Mucosa of rectum (tissue), 2 donors: Measurements from ENCODE around the gene MCL1.

ENCODE experiments used
- H3K27ac ChIP-seq, 2 donors: one replicate each; pipeline ENCODE4 v1.7.0; 2013; ENCODE audit warnings: inconsistent platforms in 2 of 2, low read depth in 2 of 2, low read length in 2 of 2
- H3K27me3 ChIP-seq, 2 donors: one replicate each; pipeline ENCODE4 v1.7.0; 2013; ENCODE audit warnings: low read length in 2 of 2; ENCODE audit not compliant: control insufficient read depth in 2 of 2, insufficient read depth in 2 of 2
- H3K36me3 ChIP-seq, 2 donors: one replicate each; pipeline ENCODE4 v1.7.0; 2013; ENCODE audit warnings: low read length in 2 of 2; ENCODE audit not compliant: control insufficient read depth in 2 of 2, insufficient read depth in 2 of 2
- H3K4me1 ChIP-seq, 2 donors: one replicate each; pipeline ENCODE4 v1.7.0; 2013; ENCODE audit warnings: low read length in 2 of 2, mild to moderate bottlenecking in 1 of 2; ENCODE audit not compliant: control insufficient read depth in 2 of 2, insufficient read depth in 2 of 2
- H3K4me3 ChIP-seq, 2 donors: one replicate each; pipeline ENCODE4 v1.7.0; 2013; ENCODE audit warnings: low read length in 2 of 2
- H3K9ac ChIP-seq, 2 donors: one replicate each; pipeline ENCODE4 v1.7.0; 2013; ENCODE audit warnings: low read length in 2 of 2, low read depth in 1 of 2, mild to moderate bottlenecking in 1 of 2
- H3K9me3 ChIP-seq, 2 donors: one replicate each; pipeline ENCODE4 v1.7.0; 2013; ENCODE audit warnings: low read length in 2 of 2; ENCODE audit not compliant: control insufficient read depth in 2 of 2
- donor health status: healthy.
- donor health status: Normal muscosa, but diverticular disease.

The MCL1 gene

GRCh38 chr1:150544204-150544603 is 35.2 kb downstream of the MCL1 start:
- no peaks in the 10 kb centered on the region for H3K4me1 ChIP-seq
- H3K27ac ChIP-seq, result peak overlapping the region in 1 of 2 donors; percentile 11
- H3K9ac ChIP-seq, result no peak overlapping the region
- H3K9me3 ChIP-seq, result no peaks in the 10 kb centered on the region
- no peaks in the 10 kb centered on the region for H3K36me3 ChIP-seq
- H3K27me3 ChIP-seq, result no peaks in the 10 kb centered on the region
- no peak overlapping the region for H3K4me3 ChIP-seq

- no peaks in the 10 kb centered on the region for H3K36me3 ChIP-seq
- no peak overlapping the region for H3K27ac ChIP-seq
- H3K9me3 ChIP-seq, result no peaks in the 10 kb centered on the region
- H3K4me1 ChIP-seq, result no peaks in the 10 kb centered on the region
- no peak overlapping the region for H3K9ac ChIP-seq
- no peaks in the 10 kb centered on the region for H3K27me3 ChIP-seq
- no peak overlapping the region for H3K4me3 ChIP-seq
These were observed 35.8 kb downstream of the MCL1 start for GRCh38 chr1:150543500-150544143.

GRCh38 chr1:150537732-150538684 is 41.4 kb downstream of the MCL1 start:
- no peaks in the 10 kb centered on the region for H3K9me3 ChIP-seq
- no peaks in the 10 kb centered on the region for H3K27me3 ChIP-seq
- no peak overlapping the region for H3K27ac ChIP-seq
- H3K9ac ChIP-seq, result no peak overlapping the region
- H3K4me3 ChIP-seq, result no peak overlapping the region
- peaks cover 2% of the 10 kb centered on the region in 2 donors for H3K4me1 ChIP-seq
- no peaks in the 10 kb centered on the region for H3K36me3 ChIP-seq

- Histone ChIP-seq H3K9ac (no peak overlapping the region), H3K4me1 (peaks cover 6% of the 10 kb centered on the region in 2 donors), H3K4me3 (no peak overlapping the region), H3K9me3 (no peaks in the 10 kb centered on the region), H3K27ac (no peak overlapping the region), H3K36me3 (no peaks in the 10 kb centered on the region), H3K27me3 (no peaks in the 10 kb centered on the region)
These were observed 42.3 kb downstream of the MCL1 start for GRCh38 chr1:150536836-150537731.

GRCh38 chr1:150535511-150536287 is 43.7 kb downstream of the MCL1 start:
- no peaks in the 10 kb centered on the region for H3K9me3 ChIP-seq
- H3K27me3 ChIP-seq, result no peaks in the 10 kb centered on the region
- no peak overlapping the region for H3K4me3 ChIP-seq
- H3K4me1 ChIP-seq, result peaks cover 6 to 11% of the 10 kb centered on the region in 2 donors
- H3K36me3 ChIP-seq, result no peaks in the 10 kb centered on the region
- no peak overlapping the region for H3K9ac ChIP-seq
- H3K27ac ChIP-seq, result no peak overlapping the region

DNA sequence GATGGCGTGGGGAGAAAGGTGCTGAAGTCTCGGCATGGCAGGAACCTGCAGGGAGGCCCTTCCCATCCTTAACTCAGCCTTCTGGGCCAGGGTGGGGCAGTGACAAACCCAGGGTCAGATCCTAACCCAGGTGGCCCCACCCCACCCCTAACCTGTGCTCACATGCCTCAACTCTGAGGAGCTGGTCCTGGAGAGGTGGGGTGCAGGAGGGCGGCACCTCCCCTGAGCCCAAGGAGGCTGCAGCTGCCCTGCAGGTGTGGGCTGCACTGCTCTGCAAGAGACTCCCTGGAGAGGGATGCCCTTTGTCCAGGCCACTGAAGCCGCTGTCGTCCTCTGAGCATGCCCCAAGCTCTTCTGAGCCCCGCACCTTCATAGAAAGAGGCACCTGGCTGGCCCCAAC is 45.4 kb downstream of the MCL1 start:
- Histone ChIP-seq H3K4me1 (peaks cover 6 to 11% of the 10 kb centered on the region in 2 donors), H3K4me3 (no peak overlapping the region), H3K27me3 (no peaks in the 10 kb centered on the region), H3K9ac (no peak overlapping the region), H3K27ac (no peak overlapping the region), H3K9me3 (no peaks in the 10 kb centered on the region), H3K36me3 (no peaks in the 10 kb centered on the region)

- Histone ChIP-seq H3K27me3 (no peaks in the 10 kb centered on the region), H3K4me1 (peaks cover 6 to 15% of the 10 kb centered on the region in 2 donors), H3K9ac (peak overlapping the region; percentile 38 to 41), H3K27ac (peak overlapping the region; percentile 68 to 83), H3K9me3 (no peaks in the 10 kb centered on the region), H3K4me3 (no peak overlapping the region), H3K36me3 (no peaks in the 10 kb centered on the region)
These were observed 46.5 kb downstream of the MCL1 start for GRCh38 chr1:150532860-150533259.

DNA sequence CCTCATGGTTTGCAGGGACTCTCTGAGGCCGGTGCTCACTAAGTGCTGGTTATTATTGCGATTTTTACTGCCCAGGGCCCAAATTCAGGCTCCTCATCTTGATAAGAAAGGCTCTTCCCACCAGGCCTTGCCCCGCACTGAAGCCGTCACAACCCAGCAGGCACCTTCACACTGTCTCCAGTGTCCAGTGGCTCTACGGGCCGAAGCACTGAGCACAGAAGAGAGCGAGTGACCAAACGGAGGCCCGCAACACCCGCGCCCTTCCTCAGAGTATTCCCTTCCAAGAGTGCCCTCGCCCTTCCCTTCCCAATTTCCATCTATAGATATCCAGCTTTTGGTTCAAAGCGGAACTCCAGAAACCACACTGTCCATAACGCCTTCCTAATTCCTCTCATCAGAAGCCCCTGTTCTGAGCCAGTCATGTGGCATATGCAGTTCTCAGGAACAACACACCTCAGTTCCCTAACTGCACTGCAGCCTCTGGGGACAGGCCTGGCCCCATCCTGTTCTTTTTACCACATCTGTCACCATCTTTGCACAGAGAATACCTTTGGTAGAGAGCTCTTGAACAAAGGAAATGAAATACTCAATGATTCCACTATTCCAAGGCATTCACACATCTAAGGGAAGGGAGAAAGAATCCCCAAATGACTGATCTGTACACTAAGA is 48.8 kb downstream of the MCL1 start:
- Histone ChIP-seq H3K4me3 (no peak overlapping the region), H3K27ac (no peak overlapping the region)

DNA sequence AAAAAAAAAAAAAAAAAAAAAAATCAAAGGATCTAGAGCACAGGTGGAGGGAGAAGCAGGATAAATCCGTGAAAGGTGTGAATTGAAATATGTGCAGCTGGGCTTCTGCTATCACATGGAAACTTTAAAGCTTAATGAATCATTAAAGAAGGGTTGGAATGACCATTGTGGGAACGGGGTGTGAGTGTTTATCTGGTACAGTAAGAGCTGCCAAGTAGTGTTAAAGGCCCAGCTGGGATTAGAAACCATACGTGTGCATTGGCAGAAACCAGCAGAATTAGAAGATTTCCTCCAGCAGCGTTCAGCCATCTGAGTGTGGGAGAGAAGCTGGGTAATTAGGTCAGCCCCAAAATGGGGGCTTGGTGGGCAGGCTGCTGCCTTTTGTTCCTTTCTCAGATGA is 50.4 kb downstream of the MCL1 start:
- H3K9me3 ChIP-seq, result no peaks in the 10 kb centered on the region
- peak overlapping the region in 1 of 2 donors; percentile 5 for H3K4me3 ChIP-seq
- peak overlapping the region in 1 of 2 donors; percentile 19 for H3K9ac ChIP-seq
- no peaks in the 10 kb centered on the region for H3K27me3 ChIP-seq
- no peaks in the 10 kb centered on the region for H3K36me3 ChIP-seq
- H3K4me1 ChIP-seq, result peaks cover 6 to 15% of the 10 kb centered on the region in 2 donors
- peak overlapping the region; percentile 71 to 76 for H3K27ac ChIP-seq

More for the DNA sequence above, 48.8 kb downstream of the MCL1 start:
- Histone ChIP-seq H3K9me3 (no peaks in the 10 kb centered on the region), H3K27me3 (no peaks in the 10 kb centered on the region), H3K9ac (no peak overlapping the region), H3K4me1 (peaks cover 6 to 15% of the 10 kb centered on the region in 2 donors), H3K36me3 (no peaks in the 10 kb centered on the region)
